Measurements from ENCODE around the gene TCAP.
A peak's percentile ranks its signal among the peaks of the same experiment; 100 is the strongest.

Gene TCAP

DNA sequence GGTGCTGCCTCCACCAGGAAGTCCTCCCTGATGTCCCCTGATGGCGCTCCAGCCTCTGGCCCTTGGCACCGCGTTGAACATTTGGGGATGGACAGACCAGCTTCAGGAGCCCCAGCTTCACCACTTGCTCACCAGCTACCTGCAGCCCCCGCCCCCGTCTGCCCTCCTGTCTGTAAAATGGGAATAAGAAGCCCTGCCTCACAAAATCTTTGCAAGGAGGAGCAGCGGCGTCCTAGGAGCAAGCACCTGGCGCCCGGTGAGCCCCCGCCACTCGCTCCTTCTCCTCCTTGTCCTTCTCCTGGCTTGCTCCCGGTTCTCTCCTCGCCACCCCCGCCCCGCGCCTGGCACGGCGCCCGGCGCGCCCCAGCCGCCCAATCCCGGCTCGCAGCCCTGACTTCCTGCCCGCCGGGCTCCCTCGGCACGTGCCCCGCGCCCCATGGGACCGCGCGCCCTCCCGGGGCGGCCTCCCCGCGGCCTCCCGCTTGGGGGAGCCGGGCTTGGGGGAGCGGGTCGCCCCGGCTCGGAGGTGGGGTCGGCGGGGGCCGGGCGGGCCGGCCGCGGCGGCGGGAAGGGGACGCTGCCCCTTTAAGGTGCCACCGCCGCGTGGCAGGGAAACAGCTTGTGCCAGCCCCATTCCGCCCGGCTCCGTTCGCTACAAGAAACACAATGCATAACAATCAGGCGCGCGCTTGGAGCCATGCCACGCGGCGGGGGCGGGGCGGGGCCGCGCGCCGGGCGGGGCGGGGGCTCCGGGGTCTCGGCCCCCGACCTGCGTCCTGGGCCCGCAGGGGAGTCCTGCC lies 47.5 kb upstream of the TCAP start:
- TF ChIP-seq TCF12 (IDR thresholded peaks at IDR 0.05; ENCODE audit: low read depth), result peak; percentile 20; the same call in 1 of the 2 replicates
- peak; percentile 60; the same call in 1 of the 2 replicates for TF ChIP-seq EGR1 (IDR thresholded peaks at IDR 0.05)
- TF ChIP-seq ZBTB7A (IDR thresholded peaks at IDR 0.05; ENCODE audit: low read depth), result no peak
- TF ChIP-seq CREB1 (IDR thresholded peaks at IDR 0.05; ENCODE audit: low read depth), result no peak
- no peak for TF ChIP-seq TAF1 (IDR thresholded peaks at IDR 0.05; ENCODE audit: low read depth)
- TF ChIP-seq, protein P1, sequence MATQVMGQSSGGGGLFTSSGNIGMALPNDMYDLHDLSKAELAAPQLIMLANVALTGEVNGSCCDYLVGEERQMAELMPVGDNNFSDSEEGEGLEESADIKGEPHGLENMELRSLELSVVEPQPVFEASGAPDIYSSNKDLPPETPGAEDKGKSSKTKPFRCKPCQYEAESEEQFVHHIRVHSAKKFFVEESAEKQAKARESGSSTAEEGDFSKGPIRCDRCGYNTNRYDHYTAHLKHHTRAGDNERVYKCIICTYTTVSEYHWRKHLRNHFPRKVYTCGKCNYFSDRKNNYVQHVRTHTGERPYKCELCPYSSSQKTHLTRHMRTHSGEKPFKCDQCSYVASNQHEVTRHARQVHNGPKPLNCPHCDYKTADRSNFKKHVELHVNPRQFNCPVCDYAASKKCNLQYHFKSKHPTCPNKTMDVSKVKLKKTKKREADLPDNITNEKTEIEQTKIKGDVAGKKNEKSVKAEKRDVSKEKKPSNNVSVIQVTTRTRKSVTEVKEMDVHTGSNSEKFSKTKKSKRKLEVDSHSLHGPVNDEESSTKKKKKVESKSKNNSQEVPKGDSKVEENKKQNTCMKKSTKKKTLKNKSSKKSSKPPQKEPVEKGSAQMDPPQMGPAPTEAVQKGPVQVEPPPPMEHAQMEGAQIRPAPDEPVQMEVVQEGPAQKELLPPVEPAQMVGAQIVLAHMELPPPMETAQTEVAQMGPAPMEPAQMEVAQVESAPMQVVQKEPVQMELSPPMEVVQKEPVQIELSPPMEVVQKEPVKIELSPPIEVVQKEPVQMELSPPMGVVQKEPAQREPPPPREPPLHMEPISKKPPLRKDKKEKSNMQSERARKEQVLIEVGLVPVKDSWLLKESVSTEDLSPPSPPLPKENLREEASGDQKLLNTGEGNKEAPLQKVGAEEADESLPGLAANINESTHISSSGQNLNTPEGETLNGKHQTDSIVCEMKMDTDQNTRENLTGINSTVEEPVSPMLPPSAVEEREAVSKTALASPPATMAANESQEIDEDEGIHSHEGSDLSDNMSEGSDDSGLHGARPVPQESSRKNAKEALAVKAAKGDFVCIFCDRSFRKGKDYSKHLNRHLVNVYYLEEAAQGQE (IDR thresholded peaks at IDR 0.05; ENCODE audit: low read depth), result no peak
- TF ChIP-seq RAD21 (IDR thresholded peaks at IDR 0.05; ENCODE audit: low read depth), result no peak
- no peak for TF ChIP-seq TEAD4 (IDR thresholded peaks at IDR 0.05)
- TF ChIP-seq, protein P2, sequence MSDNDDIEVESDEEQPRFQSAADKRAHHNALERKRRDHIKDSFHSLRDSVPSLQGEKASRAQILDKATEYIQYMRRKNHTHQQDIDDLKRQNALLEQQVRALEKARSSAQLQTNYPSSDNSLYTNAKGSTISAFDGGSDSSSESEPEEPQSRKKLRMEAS (IDR thresholded peaks at IDR 0.05), result peak; percentile 73; the same call in 1 of the 2 replicates
- no peak for TF ChIP-seq CEBPB (IDR thresholded peaks at IDR 0.05)
- peak; percentile 90 for TF ChIP-seq NFIC (IDR thresholded peaks at IDR 0.05)
- TF ChIP-seq EP300 (IDR thresholded peaks at IDR 0.05; ENCODE audit: borderline replicate concordance), result peak; percentile 36; the same call in 1 of the 2 replicates
- TF ChIP-seq YY1 (IDR thresholded peaks at IDR 0.05; ENCODE audit: low read depth), result no peak
- no peak for TF ChIP-seq FOXM1 (IDR thresholded peaks at IDR 0.05; ENCODE audit: borderline replicate concordance, low read depth)
- TF ChIP-seq, protein P3, sequence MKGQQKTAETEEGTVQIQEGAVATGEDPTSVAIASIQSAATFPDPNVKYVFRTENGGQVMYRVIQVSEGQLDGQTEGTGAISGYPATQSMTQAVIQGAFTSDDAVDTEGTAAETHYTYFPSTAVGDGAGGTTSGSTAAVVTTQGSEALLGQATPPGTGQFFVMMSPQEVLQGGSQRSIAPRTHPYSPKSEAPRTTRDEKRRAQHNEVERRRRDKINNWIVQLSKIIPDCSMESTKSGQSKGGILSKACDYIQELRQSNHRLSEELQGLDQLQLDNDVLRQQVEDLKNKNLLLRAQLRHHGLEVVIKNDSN (IDR thresholded peaks at IDR 0.05), result peak; percentile 75

DNA sequence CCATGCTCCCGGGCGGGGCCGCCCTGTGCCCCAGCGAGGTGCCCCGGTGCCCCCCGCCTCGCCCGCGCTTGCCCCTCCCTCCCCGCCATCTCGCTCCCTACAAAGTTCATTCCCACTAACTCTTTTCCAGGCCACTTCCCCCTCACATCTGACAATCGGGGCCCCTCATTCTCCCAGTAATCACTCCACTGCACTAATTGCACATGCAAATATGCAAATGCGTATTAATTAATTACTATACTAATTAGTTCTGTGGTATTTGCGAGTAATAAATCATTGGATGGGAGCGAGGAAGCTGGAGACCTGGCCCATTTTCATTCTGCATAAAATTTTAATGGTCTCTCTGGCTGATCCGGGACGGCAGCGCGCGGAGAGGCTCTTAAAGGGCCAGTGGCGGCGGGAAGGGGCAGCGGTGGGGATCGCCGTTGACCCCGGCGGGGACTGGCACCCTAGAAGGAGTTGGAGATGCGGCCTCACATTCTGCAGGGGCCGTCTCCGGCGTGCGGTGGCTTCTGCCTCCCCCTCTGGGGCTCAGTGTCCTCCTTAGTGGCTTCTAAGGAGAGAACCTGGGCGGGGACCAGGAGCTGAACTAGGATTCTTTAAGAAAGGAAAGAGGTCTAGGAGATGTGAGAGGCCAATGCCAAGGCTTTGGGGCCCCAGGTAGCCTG lies 46.8 kb upstream of the TCAP start:
- TF ChIP-seq, protein P2 (IDR thresholded peaks at IDR 0.05), result peak; percentile 86
- TF ChIP-seq NFIC (IDR thresholded peaks at IDR 0.05) (peak; percentile 54; the same call in 1 of the 2 replicates), FOXM1 (IDR thresholded peaks at IDR 0.05; ENCODE audit: borderline replicate concordance, low read depth) (no peak), YY1 (IDR thresholded peaks at IDR 0.05; ENCODE audit: low read depth) (0 out of 2 replicates have a peak, but pooled peaks have one; percentile 24), TCF12 (IDR thresholded peaks at IDR 0.05; ENCODE audit: low read depth) (0 out of 2 replicates have a peak, but pooled peaks have one; percentile 34), CEBPB (IDR thresholded peaks at IDR 0.05) (no peak)
- TF ChIP-seq, protein P1 (IDR thresholded peaks at IDR 0.05; ENCODE audit: low read depth), result no peak

DNA sequence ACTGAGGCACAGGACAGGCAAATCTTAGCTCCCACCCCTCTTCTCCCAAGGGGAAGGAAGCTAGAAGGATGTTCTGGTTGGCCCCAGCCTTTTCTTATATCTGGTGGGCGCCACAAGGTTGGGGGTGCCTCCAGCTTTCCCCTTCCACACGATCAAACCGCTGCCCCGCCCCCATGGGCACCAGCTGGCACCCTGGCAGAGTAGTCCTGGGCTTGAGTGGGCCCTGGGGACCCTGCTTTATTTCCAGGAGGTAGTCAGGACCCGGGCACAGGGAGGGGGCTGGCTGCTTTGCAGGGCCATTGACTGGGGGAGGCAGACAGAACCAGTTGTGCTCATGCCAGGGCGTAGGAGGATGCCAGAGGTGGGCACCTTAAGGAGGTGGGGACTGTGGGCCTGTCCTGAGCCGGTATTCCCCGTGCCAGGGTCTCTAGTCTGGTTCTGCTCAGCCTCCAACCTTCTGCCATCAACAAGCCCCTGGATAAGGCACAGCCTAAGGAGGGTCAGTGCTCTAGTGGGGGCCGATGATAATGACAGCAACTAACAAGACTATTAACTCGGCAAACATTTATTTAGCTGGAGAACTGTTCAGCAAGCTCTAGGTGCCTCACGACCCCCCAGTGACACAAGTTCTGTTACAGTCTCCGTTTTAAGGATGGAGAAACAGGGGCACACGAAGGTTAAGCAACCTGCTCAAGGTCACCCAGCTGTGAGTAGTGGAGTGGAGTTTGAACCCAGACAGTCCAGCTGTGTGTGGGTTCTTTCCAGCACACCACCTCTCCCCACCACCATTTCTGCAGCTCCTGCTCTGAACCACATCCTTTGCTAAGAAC lies 46.0 kb upstream of the TCAP start:
- no peak for TF ChIP-seq TCF12 (IDR thresholded peaks at IDR 0.05; ENCODE audit: low read depth)
- TF ChIP-seq, protein P3 (IDR thresholded peaks at IDR 0.05), result no peak
- no peak for TF ChIP-seq EP300 (IDR thresholded peaks at IDR 0.05; ENCODE audit: borderline replicate concordance)
- TF ChIP-seq EGR1 (IDR thresholded peaks at IDR 0.05), result no peak
- no peak for TF ChIP-seq RAD21 (IDR thresholded peaks at IDR 0.05; ENCODE audit: low read depth)

DNA sequence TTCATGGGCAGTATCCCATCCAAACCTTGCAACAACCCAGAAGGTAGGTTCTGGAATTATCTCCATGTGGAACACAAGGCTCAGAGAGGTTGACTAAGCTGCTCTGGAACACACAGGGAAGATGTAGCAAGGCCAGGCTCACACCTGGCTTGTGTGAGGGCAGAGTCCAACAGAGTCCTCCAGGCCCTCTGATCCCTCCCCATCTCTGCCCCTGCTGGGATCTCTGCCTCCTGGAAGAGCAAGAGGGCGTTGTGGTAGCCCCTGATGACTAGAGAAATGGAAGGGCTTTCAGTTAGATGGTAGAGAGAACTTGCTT lies 45.4 kb upstream of the TCAP start:
- TF ChIP-seq FOXM1 (IDR thresholded peaks at IDR 0.05; ENCODE audit: borderline replicate concordance, low read depth) (no peak), EP300 (IDR thresholded peaks at IDR 0.05; ENCODE audit: borderline replicate concordance) (no peak), CEBPB (IDR thresholded peaks at IDR 0.05) (no peak), TAF1 (IDR thresholded peaks at IDR 0.05; ENCODE audit: low read depth) (no peak), TCF12 (IDR thresholded peaks at IDR 0.05; ENCODE audit: low read depth) (no peak), ZBTB7A (IDR thresholded peaks at IDR 0.05; ENCODE audit: low read depth) (no peak), NFIC (IDR thresholded peaks at IDR 0.05) (no peak), CREB1 (IDR thresholded peaks at IDR 0.05; ENCODE audit: low read depth) (no peak), EGR1 (IDR thresholded peaks at IDR 0.05) (no peak), TEAD4 (IDR thresholded peaks at IDR 0.05) (no peak), RAD21 (IDR thresholded peaks at IDR 0.05; ENCODE audit: low read depth) (no peak), YY1 (IDR thresholded peaks at IDR 0.05; ENCODE audit: low read depth) (no peak)
- TF ChIP-seq, protein P1 (IDR thresholded peaks at IDR 0.05; ENCODE audit: low read depth), result no peak
- TF ChIP-seq, protein P3 (IDR thresholded peaks at IDR 0.05), result no peak
- TF ChIP-seq, protein P2 (IDR thresholded peaks at IDR 0.05), result no peak
